GM21423 (cell line): ENCODE measurements around the gene UBE2H.

Source experiments
- ATAC-seq: cut with Tn5 transposase; IDR thresholded peaks from one replicate; pipeline ENCODE4 v1.9.1; 2021; ENCODE audit warnings: mild to moderate bottlenecking, moderate library complexity; ENCODE audit not compliant: unreplicated experiment

The UBE2H gene

GRCh38 chr7:129950933-129951225 lies 1.9 kb downstream of the UBE2H start:
- ATAC-seq: no peak

GRCh38 chr7:129950191-129950932 lies 2.4 kb downstream of the UBE2H start:
- ATAC-seq: no peak

- peak; percentile 24 for ATAC-seq
Measured at GRCh38 chr7:129949292-129950133, 3.2 kb downstream of the UBE2H start.

GRCh38 chr7:129948877-129949291 lies 3.9 kb downstream of the UBE2H start:
- ATAC-seq: peak; percentile 60

- ATAC-seq: no peak
Measured at GRCh38 chr7:129948338-129948737, 4.4 kb downstream of the UBE2H start.

- no peak for ATAC-seq
Measured at GRCh38 chr7:129947701-129948100, 5.1 kb downstream of the UBE2H start.

- ATAC-seq: no peak
Measured at GRCh38 chr7:129947049-129947448, 5.7 kb downstream of the UBE2H start.

- ATAC-seq: no peak
Measured at GRCh38 chr7:129946282-129946681, 6.5 kb downstream of the UBE2H start.

- no peak for ATAC-seq
Measured at GRCh38 chr7:129943352-129943751, 9.4 kb downstream of the UBE2H start.

GRCh38 chr7:129940329-129940728 lies 12.4 kb downstream of the UBE2H start:
- no peak for ATAC-seq

- ATAC-seq: no peak
Measured at GRCh38 chr7:129939881-129940280, 12.9 kb downstream of the UBE2H start.

GRCh38 chr7:129933627-129934026 lies 19.1 kb downstream of the UBE2H start:
- ATAC-seq: no peak

- ATAC-seq: no peak
Measured at GRCh38 chr7:129926618-129927017, 26.1 kb downstream of the UBE2H start.

GRCh38 chr7:129925416-129926002 lies 27.3 kb downstream of the UBE2H start:
- no peak for ATAC-seq

- ATAC-seq: no peak
Measured at GRCh38 chr7:129924602-129925001, 28.2 kb downstream of the UBE2H start.

- ATAC-seq: peak; percentile 64
Measured at GRCh38 chr7:129923709-129924108, 29.1 kb downstream of the UBE2H start.

GRCh38 chr7:129919492-129919891 lies 33.3 kb downstream of the UBE2H start:
- ATAC-seq: no peak

- no peak for ATAC-seq
Measured at GRCh38 chr7:129918922-129919321, 33.8 kb downstream of the UBE2H start.

GRCh38 chr7:129917934-129918333 lies 34.8 kb downstream of the UBE2H start:
- no peak for ATAC-seq

- no peak for ATAC-seq
Measured at GRCh38 chr7:129914536-129915272, 38.1 kb downstream of the UBE2H start.

- no peak for ATAC-seq
Measured at GRCh38 chr7:129913428-129913827, 39.3 kb downstream of the UBE2H start.
